IPS DF 4.7 (cell line): Measurements from ENCODE around the gene ROBO2.

Experiments
- DNase-seq: peaks from one replicate; pipeline ENCODE4 v3.0.0-alpha.2; 2013; ENCODE audit warnings: low spot score; ENCODE audit errors: extremely low read depth

Gene ROBO2

DNA sequence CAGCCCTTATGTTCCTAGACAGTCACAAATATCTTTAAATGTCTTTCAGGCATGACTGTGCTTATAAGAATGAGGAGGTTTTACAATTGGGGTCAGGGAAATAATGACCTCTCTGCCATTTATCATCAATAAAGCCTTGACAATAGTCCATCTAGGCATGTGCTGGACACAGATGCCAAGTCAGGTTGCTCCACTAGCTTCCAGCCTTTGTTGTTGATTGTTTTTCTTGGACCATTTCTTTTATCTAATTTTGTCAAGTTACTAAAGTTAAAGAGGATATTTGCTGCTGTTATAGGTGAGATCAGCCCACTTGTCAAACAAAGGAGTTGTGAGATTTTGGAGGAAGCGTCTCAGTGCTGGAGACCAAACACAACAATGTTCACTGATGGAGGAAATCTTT lies 628.0 kb downstream of the ROBO2 start:
- no peak for DNase-seq

DNA sequence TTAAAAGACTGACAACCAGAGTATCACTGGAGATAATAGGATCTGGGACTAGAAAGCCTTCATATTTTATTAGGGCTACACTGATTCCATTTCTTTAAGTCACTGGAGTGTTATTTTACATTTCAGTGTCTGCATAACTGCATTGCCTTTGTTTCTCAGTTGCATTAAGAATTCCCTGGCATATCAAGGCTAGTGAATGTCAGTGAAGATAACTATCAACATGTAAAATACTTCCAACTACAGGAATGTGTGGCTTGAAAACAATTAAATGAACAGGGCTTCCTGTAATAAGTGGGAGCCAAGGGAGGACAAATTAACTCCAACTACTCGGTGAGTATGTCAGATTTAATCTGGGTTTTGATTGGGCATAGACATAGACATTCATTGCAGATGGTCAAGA lies 628.5 kb downstream of the ROBO2 start:
- DNase-seq = no peak

DNA sequence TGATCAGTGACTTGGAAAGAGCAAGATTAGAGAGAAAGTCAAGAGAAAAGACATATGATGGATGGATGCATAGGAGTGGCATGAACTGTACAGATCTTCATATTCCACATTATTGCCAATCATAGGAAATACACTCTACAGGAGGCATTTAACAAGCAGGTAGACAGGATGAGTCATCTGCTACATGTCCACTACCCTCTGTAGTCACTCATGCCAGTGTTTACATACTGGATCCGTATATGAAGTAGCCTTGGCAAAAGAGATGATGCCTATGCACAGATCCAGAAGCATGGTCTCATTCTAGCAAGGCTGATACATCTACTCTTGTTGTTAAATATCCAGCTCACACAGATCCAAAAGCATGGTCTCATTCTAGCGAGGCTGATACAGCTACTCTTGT lies 632.1 kb downstream of the ROBO2 start:
- DNase-seq = no peak

DNA sequence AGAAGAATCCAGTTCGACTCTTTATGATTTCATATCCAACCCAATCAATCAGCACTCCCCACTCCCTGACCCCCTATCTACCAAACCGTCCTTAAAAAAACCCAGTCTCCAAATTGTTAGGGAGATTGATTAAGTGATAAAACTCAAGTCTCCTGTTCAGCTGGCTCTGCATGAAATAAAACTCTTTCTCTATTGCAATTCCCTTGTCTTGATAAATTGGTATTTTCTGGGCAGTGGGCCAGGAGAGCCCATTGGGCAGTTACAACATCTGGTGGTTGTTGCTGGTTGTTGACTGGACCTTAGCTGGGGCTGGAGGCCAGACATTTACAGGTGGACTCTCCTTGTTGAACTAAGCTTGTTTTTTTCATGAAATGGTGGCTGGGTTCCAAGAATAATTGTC lies 642.3 kb downstream of the ROBO2 start:
- DNase-seq = no peak

DNA sequence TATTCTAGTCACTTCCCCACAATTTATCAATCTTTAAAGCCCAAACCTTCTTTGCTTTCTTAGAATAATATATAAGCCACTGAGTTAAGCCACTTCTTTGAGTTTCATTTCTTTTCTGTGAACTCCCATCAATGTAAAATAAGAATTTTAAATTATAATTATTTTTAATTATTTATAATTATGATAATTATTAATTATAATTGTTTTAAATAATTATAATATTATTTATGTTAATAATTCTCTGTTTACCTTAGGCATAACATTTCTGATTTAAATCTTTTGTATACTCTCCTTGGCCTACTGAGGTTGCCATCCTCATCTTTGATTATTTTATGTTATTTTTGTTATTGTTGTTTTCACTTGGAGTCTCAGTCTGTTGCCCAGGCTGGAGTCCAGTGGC lies 644.2 kb downstream of the ROBO2 start:
- DNase-seq = no peak

DNA sequence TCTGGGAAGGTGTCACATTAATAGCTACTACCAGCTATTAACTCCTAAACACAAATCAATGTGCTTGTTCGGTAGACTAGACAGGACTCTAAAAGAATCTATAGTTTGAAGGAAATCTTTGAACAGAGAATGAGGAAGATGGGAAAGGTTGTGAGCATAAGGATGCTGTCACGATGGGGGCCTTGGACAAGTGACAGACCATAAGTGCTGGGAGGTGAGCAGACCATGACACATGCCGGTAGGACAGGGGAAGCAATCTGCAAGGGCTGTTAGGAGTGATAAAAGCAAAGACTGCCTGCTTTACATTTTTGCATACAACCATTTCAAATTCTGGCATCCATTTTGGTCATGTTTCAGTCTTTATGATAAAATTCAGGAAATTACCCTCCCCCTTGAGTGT lies 645.8 kb downstream of the ROBO2 start:
- DNase-seq = no peak

DNA sequence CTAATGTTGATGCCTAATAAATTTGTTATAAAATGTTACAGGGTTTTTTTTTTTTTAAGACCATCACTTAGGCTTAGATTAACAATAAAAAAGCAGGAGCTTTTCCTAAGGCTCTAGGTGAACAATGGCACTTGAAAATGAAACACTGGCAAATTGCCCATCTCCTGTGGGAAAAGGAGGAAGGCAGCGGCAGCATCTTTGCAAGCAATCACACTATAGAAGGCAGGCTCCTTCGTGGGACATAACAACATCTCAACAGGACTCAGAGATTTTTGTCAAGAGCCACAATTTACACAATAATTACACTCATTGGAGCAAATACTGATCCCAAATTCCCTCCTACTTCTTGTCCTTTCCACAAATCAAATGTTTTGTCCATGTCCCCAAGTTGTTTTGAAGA lies 646.7 kb downstream of the ROBO2 start:
- DNase-seq = no peak

DNA sequence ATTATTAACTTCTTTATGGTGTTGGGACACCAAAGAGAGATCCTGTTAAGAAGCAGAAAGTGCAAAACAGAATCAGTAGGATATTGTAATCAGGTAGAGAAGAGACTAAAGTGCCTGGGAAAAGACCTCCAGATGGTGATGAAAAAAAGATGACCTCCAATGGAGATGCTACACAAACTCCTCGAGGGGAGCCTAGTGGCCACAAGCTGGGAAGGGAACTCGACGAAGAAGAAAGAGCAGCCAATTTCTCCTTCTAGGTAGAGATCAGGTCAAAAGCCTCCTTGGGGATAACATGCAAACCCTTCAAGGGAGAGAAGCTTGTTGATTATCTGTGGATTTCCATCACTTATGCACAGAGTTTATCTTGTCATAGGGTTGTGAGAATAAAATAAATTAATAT lies 647.6 kb downstream of the ROBO2 start:
- DNase-seq = no peak

DNA sequence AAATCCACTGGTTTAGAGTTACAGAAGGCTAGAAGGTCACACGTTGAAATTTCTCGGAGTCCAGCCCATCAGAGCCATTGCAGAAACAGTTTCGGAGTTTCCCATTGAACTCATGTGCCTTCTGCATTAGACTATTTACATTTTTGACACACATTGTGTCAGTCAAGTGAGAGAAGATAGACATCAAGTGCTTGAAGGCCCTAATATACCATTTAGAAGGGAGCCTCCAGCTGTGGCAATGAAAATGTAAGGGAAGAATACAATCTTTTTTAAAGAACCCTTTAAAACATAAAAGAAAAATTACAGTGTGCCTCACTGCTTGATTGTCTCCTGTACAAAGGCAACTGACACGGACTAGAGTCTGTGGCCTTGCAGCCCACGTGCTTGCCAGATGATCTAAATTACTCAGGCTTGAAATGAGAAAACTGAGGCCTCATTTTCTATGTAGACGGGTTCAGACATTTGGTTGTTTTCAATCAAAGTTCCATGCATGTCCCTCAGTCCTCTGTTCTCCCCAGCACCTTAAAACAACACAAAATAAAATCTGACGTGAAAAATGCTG lies 650.5 kb downstream of the ROBO2 start:
- DNase-seq = no peak

DNA sequence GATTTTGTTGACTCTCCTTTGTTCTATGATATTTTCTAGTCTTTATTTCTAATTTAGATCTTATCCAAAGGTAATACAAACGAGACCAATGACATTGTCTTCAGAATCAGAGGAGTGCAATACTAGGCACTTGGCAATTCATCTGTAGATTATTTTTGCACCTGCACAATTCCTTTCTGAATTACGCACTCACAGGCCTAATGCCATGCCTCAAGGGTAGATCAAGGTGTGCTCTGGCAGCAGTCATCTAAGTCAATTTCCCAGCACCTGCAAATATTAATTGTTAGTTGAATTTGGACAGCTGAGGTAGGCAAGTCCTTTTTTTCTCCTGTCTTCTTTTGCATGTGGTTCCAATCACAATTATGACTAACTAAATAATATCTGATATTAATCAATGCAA lies 653.2 kb downstream of the ROBO2 start:
- no peak for DNase-seq

DNA sequence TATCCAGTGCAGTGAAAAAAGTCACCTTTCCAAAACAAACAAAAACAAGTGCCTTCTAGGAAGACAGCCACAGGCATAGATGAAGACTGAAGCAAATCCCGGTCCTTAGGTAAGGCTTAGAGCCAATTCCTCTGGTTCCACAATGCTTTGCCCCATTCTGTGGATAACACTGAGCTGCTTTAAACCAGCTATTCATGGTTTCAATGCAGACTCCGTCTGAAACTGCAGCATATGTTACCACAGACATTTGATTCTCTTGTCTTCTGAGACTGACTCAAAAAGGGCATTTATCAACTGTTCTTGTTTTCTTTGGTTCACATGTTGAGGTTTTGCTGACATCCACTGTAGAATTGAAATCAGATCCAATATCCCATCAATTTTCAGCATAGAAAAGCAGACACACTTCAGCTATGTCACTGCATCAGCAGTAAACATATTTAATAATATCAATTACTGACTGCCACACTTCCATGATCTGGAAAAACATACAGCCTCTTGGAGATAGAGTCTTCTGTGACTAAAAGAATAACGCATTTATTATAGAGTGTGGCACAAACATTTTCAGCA lies 659.3 kb downstream of the ROBO2 start:
- no peak for DNase-seq
